Panc1 (cell line): ENCODE results near the gene TBC1D22A. TPM values are rescaled to one million over a fixed set of nuclear protein-coding genes. Genes with fewer than 3 reads are reported as not detected.

Experiments
- ATAC-seq: fragments of 200-7000 bp; cut with Tn5 transposase; 2 replicates; pipeline ENCODE4 v1.9.1; 2020; ENCODE audit warnings: mild to moderate bottlenecking, moderate library complexity
- BruUV-seq: library from RNA; stranded (reverse); fragments of 400-500 nt; replicated peaks from 2 replicates; lab custom pipeline; 2021; lab: Mats Ljungman, UMichigan
- CTCF ChIA-PET: fragments of 300-600 bp; sonication (Branson Sonifier 250); formaldehyde crosslinking; loops from one replicate; lab custom pipeline; 2022; ENCODE audit warnings: antibody characterized with exemption; lab: Charles Lee
- POLR2A ChIA-PET: fragments of 300-600 bp; sonication (Branson Sonifier 250); formaldehyde crosslinking; loops from one replicate; lab custom pipeline; 2022; ENCODE audit warnings: antibody characterized with exemption; lab: Charles Lee
- DNase-seq: peaks from one replicate; pipeline ENCODE4 v3.0.0-alpha.2; 2010; ENCODE audit warnings: low read depth, low spot score
- H3K27ac ChIP-seq: 2 replicates; pipeline ENCODE4 v1.5.1; 2011; ENCODE audit warnings: mild to moderate bottlenecking, low read length, inconsistent platforms
- H3K27me3 ChIP-seq: fragments of 200-500 bp; sonication (Bioruptor generic); 2 replicates; pipeline ENCODE4 v1.6.0; 2014; ENCODE audit warnings: low read length, inconsistent platforms; ENCODE audit not compliant: control insufficient read depth, insufficient read depth
- H3K36me3 ChIP-seq: fragments of 200-500 bp; sonication (Bioruptor generic); 2 replicates; pipeline ENCODE4 v1.5.1; 2014; ENCODE audit warnings: inconsistent platforms, mild to moderate bottlenecking, low read length, moderate library complexity; ENCODE audit not compliant: control insufficient read depth, insufficient read depth
- H3K4me1 ChIP-seq: 2 replicates; pipeline ENCODE4 v1.5.1; 2011; ENCODE audit warnings: inconsistent platforms, mild to moderate bottlenecking, low read length, moderate library complexity; ENCODE audit not compliant: control insufficient read depth, insufficient read depth
- H3K4me3 ChIP-seq, 2 experiments: 2 replicates each; pipeline ENCODE4 v1.5.1; 2011 to 2012; ENCODE audit warnings: low read depth in 2 of 2, low read length in 2 of 2, mild to moderate bottlenecking in 2 of 2, inconsistent platforms in 1 of 2, moderate library complexity in 1 of 2
- H3K9me3 ChIP-seq: fragments of 200-500 bp; sonication (Bioruptor generic); 2 replicates; pipeline ENCODE4 v1.5.1; 2014; ENCODE audit warnings: low read depth, mild to moderate bottlenecking, inconsistent platforms, low read length, moderate library complexity; ENCODE audit not compliant: control insufficient read depth, insufficient read depth
- POLR2AphosphoS5 ChIP-seq: IDR thresholded peaks from 2 replicates; pipeline ENCODE4 v1.6.1; 2012; ENCODE audit warnings: mild to moderate bottlenecking, low read depth, low read length, moderate library complexity
- SIN3A ChIP-seq: IDR thresholded peaks from 2 replicates; pipeline ENCODE4 v1.6.1; 2012; ENCODE audit warnings: low read depth, mild to moderate bottlenecking, low read length, moderate library complexity, borderline replicate concordance; ENCODE audit not compliant: insufficient read depth
- TCF7L2 ChIP-seq: IDR thresholded peaks from 2 replicates; pipeline ENCODE4 v1.6.1; 2011; ENCODE audit warnings: mild to moderate bottlenecking, low read depth, low read length, inconsistent platforms
- in situ Hi-C: cut with HindIII; loops from 2 replicates; pipeline ENCODE4 v1.10.0; 2016; ENCODE audit warnings: low sequenced_read_pairs, low pct_unique_long_range_greater_than_20kb
- intact Hi-C: fragments of 100-400 bp; cut with micrococcal nuclease; formaldehyde crosslinking; loops from one replicate; pipeline ENCODE4 v1.10.0; 2022; ENCODE audit not compliant: unreplicated experiment
- total RNA-seq: library from RNA; stranded (reverse); gene quantifications from one replicate; pipeline ENCODE4 v1.2.1, GENCODE V29; 2021; ENCODE audit not compliant: unreplicated experiment
- TF ChIP-seq, protein P1 (sequence below): fragments of 450-650 bp; IDR thresholded peaks from 2 replicates; pipeline ENCODE4 v1.5.1; 2017; ENCODE audit warnings: mild to moderate bottlenecking
- TF ChIP-seq, protein P2 (sequence below), 2 experiments: IDR thresholded peaks; 2 replicates each; pipeline ENCODE4 v1.6.1; 2011 to 2012; ENCODE audit warnings: low read depth in 2 of 2, control low read depth in 1 of 2, low read length in 1 of 2, mild to moderate bottlenecking in 1 of 2, moderate library complexity in 1 of 2; ENCODE audit not compliant: insufficient read depth in 1 of 2

The TBC1D22A gene
- total RNA-seq, 1 experiment from 2014 or later = 28.7 TPM

- Histone ChIP-seq H3K27me3 (no peaks in the 10 kb centered on the region), H3K27ac (no peak overlapping the region), H3K4me3 (peak overlapping the region in 1 of 2 experiments; percentile 23; a peak in 1 of 4 replicates), H3K4me1 (no peaks in the 10 kb centered on the region), H3K9me3 (no peaks in the 10 kb centered on the region), H3K36me3 (no peaks in the 10 kb centered on the region)
- TF ChIP-seq POLR2AphosphoS5 = no peak
- TF ChIP-seq, protein P1, sequence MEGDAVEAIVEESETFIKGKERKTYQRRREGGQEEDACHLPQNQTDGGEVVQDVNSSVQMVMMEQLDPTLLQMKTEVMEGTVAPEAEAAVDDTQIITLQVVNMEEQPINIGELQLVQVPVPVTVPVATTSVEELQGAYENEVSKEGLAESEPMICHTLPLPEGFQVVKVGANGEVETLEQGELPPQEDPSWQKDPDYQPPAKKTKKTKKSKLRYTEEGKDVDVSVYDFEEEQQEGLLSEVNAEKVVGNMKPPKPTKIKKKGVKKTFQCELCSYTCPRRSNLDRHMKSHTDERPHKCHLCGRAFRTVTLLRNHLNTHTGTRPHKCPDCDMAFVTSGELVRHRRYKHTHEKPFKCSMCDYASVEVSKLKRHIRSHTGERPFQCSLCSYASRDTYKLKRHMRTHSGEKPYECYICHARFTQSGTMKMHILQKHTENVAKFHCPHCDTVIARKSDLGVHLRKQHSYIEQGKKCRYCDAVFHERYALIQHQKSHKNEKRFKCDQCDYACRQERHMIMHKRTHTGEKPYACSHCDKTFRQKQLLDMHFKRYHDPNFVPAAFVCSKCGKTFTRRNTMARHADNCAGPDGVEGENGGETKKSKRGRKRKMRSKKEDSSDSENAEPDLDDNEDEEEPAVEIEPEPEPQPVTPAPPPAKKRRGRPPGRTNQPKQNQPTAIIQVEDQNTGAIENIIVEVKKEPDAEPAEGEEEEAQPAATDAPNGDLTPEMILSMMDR = no peak
- no peak for TF ChIP-seq SIN3A
- TF ChIP-seq, protein P2, sequence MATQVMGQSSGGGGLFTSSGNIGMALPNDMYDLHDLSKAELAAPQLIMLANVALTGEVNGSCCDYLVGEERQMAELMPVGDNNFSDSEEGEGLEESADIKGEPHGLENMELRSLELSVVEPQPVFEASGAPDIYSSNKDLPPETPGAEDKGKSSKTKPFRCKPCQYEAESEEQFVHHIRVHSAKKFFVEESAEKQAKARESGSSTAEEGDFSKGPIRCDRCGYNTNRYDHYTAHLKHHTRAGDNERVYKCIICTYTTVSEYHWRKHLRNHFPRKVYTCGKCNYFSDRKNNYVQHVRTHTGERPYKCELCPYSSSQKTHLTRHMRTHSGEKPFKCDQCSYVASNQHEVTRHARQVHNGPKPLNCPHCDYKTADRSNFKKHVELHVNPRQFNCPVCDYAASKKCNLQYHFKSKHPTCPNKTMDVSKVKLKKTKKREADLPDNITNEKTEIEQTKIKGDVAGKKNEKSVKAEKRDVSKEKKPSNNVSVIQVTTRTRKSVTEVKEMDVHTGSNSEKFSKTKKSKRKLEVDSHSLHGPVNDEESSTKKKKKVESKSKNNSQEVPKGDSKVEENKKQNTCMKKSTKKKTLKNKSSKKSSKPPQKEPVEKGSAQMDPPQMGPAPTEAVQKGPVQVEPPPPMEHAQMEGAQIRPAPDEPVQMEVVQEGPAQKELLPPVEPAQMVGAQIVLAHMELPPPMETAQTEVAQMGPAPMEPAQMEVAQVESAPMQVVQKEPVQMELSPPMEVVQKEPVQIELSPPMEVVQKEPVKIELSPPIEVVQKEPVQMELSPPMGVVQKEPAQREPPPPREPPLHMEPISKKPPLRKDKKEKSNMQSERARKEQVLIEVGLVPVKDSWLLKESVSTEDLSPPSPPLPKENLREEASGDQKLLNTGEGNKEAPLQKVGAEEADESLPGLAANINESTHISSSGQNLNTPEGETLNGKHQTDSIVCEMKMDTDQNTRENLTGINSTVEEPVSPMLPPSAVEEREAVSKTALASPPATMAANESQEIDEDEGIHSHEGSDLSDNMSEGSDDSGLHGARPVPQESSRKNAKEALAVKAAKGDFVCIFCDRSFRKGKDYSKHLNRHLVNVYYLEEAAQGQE (IDR thresholded peaks at IDR 0.05; ENCODE audit: insufficient read depth in 1 of 2, low read depth in 2 of 2, low read length in 1 of 2) = no peak
- TF ChIP-seq TCF7L2 = no peak
- ATAC-seq (peak; percentile 65), DNase-seq (no peak)
- POLR2A ChIA-PET = no interaction called here
- CTCF ChIA-PET = no interaction called here
- in situ Hi-C loops = no loop called here
- no TSS peak for BruUV-seq
- intact Hi-C loops = no loop called here
These were observed 430.4 kb downstream of the TBC1D22A start for GRCh38 chr22:47192651-47193437.

- Histone ChIP-seq H3K36me3 (no peaks in the 10 kb centered on the region), H3K9me3 (no peaks in the 10 kb centered on the region), H3K4me3 (no peak overlapping the region), H3K4me1 (no peaks in the 10 kb centered on the region), H3K27me3 (no peaks in the 10 kb centered on the region), H3K27ac (no peak overlapping the region)
- intact Hi-C loops (no loop called here), in situ Hi-C loops (no loop called here)
- CTCF ChIA-PET = no interaction called here
- no peak for ATAC-seq
- TF ChIP-seq, protein P1 = no peak
- TF ChIP-seq POLR2AphosphoS5 = no peak
- TF ChIP-seq TCF7L2 = no peak
- TF ChIP-seq SIN3A = no peak
- TF ChIP-seq, protein P2 (IDR thresholded peaks at IDR 0.05; ENCODE audit: insufficient read depth in 1 of 2, low read depth in 2 of 2, low read length in 1 of 2) = no peak
- no peak for DNase-seq
- BruUV-seq = no TSS peak
- POLR2A ChIA-PET = no interaction called here
These were observed 431.3 kb downstream of the TBC1D22A start for GRCh38 chr22:47193606-47194329.
